Liver (tissue), 3 donors: ENCODE data around the gene FNTB.

Experiments
- CTCF ChIP-seq: fragments of 150-350 bp; IDR thresholded peaks from 2 replicates; pipeline ENCODE4 v1.5.1; 2017; ENCODE audit warnings: improper control_type of control experiment, low read depth, low read length; ENCODE audit not compliant: missing input control
- EGR1 ChIP-seq, 2 donors: IDR thresholded peaks; 2 replicates each; pipeline ENCODE4 v1.6.1; 2016 to 2018; ENCODE audit warnings: antibody characterized with exemption in 2 of 2, low read depth in 2 of 2
- FOXA1 ChIP-seq: IDR thresholded peaks from 2 replicates; pipeline ENCODE4 v1.6.1; 2016; ENCODE audit warnings: antibody characterized with exemption
- JUND ChIP-seq, 2 donors: IDR thresholded peaks; 2 replicates each; pipeline ENCODE4 v1.6.1; 2016; ENCODE audit warnings: antibody characterized with exemption in 2 of 2
- RAD21 ChIP-seq, 2 donors: IDR thresholded peaks; 2 replicates each; pipeline ENCODE4 v1.6.1; 2016; ENCODE audit warnings: antibody characterized with exemption in 2 of 2, mild to moderate bottlenecking in 2 of 2
- YY1 ChIP-seq: IDR thresholded peaks from 2 replicates; pipeline ENCODE4 v1.6.1; 2016; ENCODE audit warnings: antibody characterized with exemption, mild to moderate bottlenecking
- donor health status: healthy.
- donor health status: healthy.

- TF ChIP-seq CTCF (no peak), EGR1 (IDR thresholded peaks at IDR 0.05; ENCODE audit: low read depth in 2 of 2) (no peak), JUND (IDR thresholded peaks at IDR 0.05) (no peak), FOXA1 (no peak), RAD21 (IDR thresholded peaks at IDR 0.05) (no peak), YY1 (no peak)
Observed at GRCh38 chr14:65007202-65007601, 20.5 kb downstream of the FNTB start.
